HG03521 (cell line): ENCODE data around the gene SERAC1.

ENCODE experiments used
- ATAC-seq: cut with Tn5 transposase; IDR thresholded peaks from one replicate; pipeline ENCODE4 v1.9.1; 2021; ENCODE audit warnings: mild to moderate bottlenecking, moderate library complexity; ENCODE audit not compliant: unreplicated experiment

SERAC1 gene

GRCh38 chr6:158081657-158081935, 86.5 kb downstream of the SERAC1 start:
- no peak for ATAC-seq

GRCh38 chr6:158080849-158081656, 87.0 kb downstream of the SERAC1 start:
- no peak for ATAC-seq

- ATAC-seq, result no peak
These were observed 89.7 kb downstream of the SERAC1 start for GRCh38 chr6:158078320-158078719.

- no peak for ATAC-seq
These were observed 90.4 kb downstream of the SERAC1 start for GRCh38 chr6:158077676-158078075.

GRCh38 chr6:158076548-158076947, 91.5 kb downstream of the SERAC1 start:
- ATAC-seq, result no peak

GRCh38 chr6:158073776-158074175, 94.3 kb downstream of the SERAC1 start:
- ATAC-seq, result no peak

- ATAC-seq, result no peak
These were observed 95.9 kb downstream of the SERAC1 start for GRCh38 chr6:158072083-158072721.

- no peak for ATAC-seq
These were observed 96.7 kb downstream of the SERAC1 start for GRCh38 chr6:158071121-158072082.

- ATAC-seq, result no peak
These were observed 97.5 kb downstream of the SERAC1 start for GRCh38 chr6:158070513-158070912.

GRCh38 chr6:158069800-158070195, 98.3 kb downstream of the SERAC1 start:
- ATAC-seq, result no peak

- ATAC-seq, result no peak
These were observed 98.9 kb downstream of the SERAC1 start for GRCh38 chr6:158068893-158069799.

- no peak for ATAC-seq
These were observed 99.7 kb downstream of the SERAC1 start for GRCh38 chr6:158068156-158068892.

- no peak for ATAC-seq
These were observed 100.5 kb downstream of the SERAC1 start for GRCh38 chr6:158067436-158068015.

- ATAC-seq, result no peak
These were observed 101.8 kb downstream of the SERAC1 start for GRCh38 chr6:158066136-158066781.

GRCh38 chr6:158064725-158065251, 103.3 kb downstream of the SERAC1 start:
- ATAC-seq, result no peak

GRCh38 chr6:158063736-158064135, 104.3 kb downstream of the SERAC1 start:
- ATAC-seq, result no peak

GRCh38 chr6:158061709-158062461, 106.2 kb downstream of the SERAC1 start:
- no peak for ATAC-seq

GRCh38 chr6:158061361-158061708, 106.7 kb downstream of the SERAC1 start:
- no peak for ATAC-seq
